Panc1 (cell line): ENCODE data around the gene PIP4K2A. TPM values are rescaled to one million over a fixed set of nuclear protein-coding genes. Genes with fewer than 3 reads are reported as not detected.

Experiments
- ATAC-seq: fragments of 200-7000 bp; cut with Tn5 transposase; 2 replicates; pipeline ENCODE4 v1.9.1; 2020; ENCODE audit warnings: mild to moderate bottlenecking, moderate library complexity
- BruUV-seq: library from RNA; stranded (reverse); fragments of 400-500 nt; replicated peaks from 2 replicates; lab custom pipeline; 2021; lab: Mats Ljungman, UMichigan
- CTCF ChIA-PET: fragments of 300-600 bp; sonication (Branson Sonifier 250); formaldehyde crosslinking; loops from one replicate; lab custom pipeline; 2022; ENCODE audit warnings: antibody characterized with exemption; lab: Charles Lee
- POLR2A ChIA-PET: fragments of 300-600 bp; sonication (Branson Sonifier 250); formaldehyde crosslinking; loops from one replicate; lab custom pipeline; 2022; ENCODE audit warnings: antibody characterized with exemption; lab: Charles Lee
- DNase-seq: peaks from one replicate; pipeline ENCODE4 v3.0.0-alpha.2; 2010; ENCODE audit warnings: low read depth, low spot score
- H3K27ac ChIP-seq: 2 replicates; pipeline ENCODE4 v1.5.1; 2011; ENCODE audit warnings: mild to moderate bottlenecking, low read length, inconsistent platforms
- H3K27me3 ChIP-seq: fragments of 200-500 bp; sonication (Bioruptor generic); 2 replicates; pipeline ENCODE4 v1.6.0; 2014; ENCODE audit warnings: low read length, inconsistent platforms; ENCODE audit not compliant: control insufficient read depth, insufficient read depth
- H3K36me3 ChIP-seq: fragments of 200-500 bp; sonication (Bioruptor generic); 2 replicates; pipeline ENCODE4 v1.5.1; 2014; ENCODE audit warnings: inconsistent platforms, mild to moderate bottlenecking, low read length, moderate library complexity; ENCODE audit not compliant: control insufficient read depth, insufficient read depth
- H3K4me1 ChIP-seq: 2 replicates; pipeline ENCODE4 v1.5.1; 2011; ENCODE audit warnings: inconsistent platforms, mild to moderate bottlenecking, low read length, moderate library complexity; ENCODE audit not compliant: control insufficient read depth, insufficient read depth
- H3K4me3 ChIP-seq, 2 experiments: 2 replicates each; pipeline ENCODE4 v1.5.1; 2011 to 2012; ENCODE audit warnings: low read depth in 2 of 2, low read length in 2 of 2, mild to moderate bottlenecking in 2 of 2, inconsistent platforms in 1 of 2, moderate library complexity in 1 of 2
- H3K9me3 ChIP-seq: fragments of 200-500 bp; sonication (Bioruptor generic); 2 replicates; pipeline ENCODE4 v1.5.1; 2014; ENCODE audit warnings: low read depth, mild to moderate bottlenecking, inconsistent platforms, low read length, moderate library complexity; ENCODE audit not compliant: control insufficient read depth, insufficient read depth
- POLR2AphosphoS5 ChIP-seq: IDR thresholded peaks from 2 replicates; pipeline ENCODE4 v1.6.1; 2012; ENCODE audit warnings: mild to moderate bottlenecking, low read depth, low read length, moderate library complexity
- SIN3A ChIP-seq: IDR thresholded peaks from 2 replicates; pipeline ENCODE4 v1.6.1; 2012; ENCODE audit warnings: low read depth, mild to moderate bottlenecking, low read length, moderate library complexity, borderline replicate concordance; ENCODE audit not compliant: insufficient read depth
- TCF7L2 ChIP-seq: IDR thresholded peaks from 2 replicates; pipeline ENCODE4 v1.6.1; 2011; ENCODE audit warnings: mild to moderate bottlenecking, low read depth, low read length, inconsistent platforms
- in situ Hi-C: cut with HindIII; loops from 2 replicates; pipeline ENCODE4 v1.10.0; 2016; ENCODE audit warnings: low sequenced_read_pairs, low pct_unique_long_range_greater_than_20kb
- intact Hi-C: fragments of 100-400 bp; cut with micrococcal nuclease; formaldehyde crosslinking; loops from one replicate; pipeline ENCODE4 v1.10.0; 2022; ENCODE audit not compliant: unreplicated experiment
- total RNA-seq: library from RNA; stranded (reverse); gene quantifications from one replicate; pipeline ENCODE4 v1.2.1, GENCODE V29; 2021; ENCODE audit not compliant: unreplicated experiment
- TF ChIP-seq, protein P1 (sequence below), 2 experiments: IDR thresholded peaks; 2 replicates each; pipeline ENCODE4 v1.6.1; 2011 to 2012; ENCODE audit warnings: low read depth in 2 of 2, control low read depth in 1 of 2, low read length in 1 of 2, mild to moderate bottlenecking in 1 of 2, moderate library complexity in 1 of 2; ENCODE audit not compliant: insufficient read depth in 1 of 2
- TF ChIP-seq, protein P2 (sequence below): fragments of 450-650 bp; IDR thresholded peaks from 2 replicates; pipeline ENCODE4 v1.5.1; 2017; ENCODE audit warnings: mild to moderate bottlenecking

Gene PIP4K2A
- total RNA-seq, 1 experiment from 2014 or later, result 25.2 TPM

DNA sequence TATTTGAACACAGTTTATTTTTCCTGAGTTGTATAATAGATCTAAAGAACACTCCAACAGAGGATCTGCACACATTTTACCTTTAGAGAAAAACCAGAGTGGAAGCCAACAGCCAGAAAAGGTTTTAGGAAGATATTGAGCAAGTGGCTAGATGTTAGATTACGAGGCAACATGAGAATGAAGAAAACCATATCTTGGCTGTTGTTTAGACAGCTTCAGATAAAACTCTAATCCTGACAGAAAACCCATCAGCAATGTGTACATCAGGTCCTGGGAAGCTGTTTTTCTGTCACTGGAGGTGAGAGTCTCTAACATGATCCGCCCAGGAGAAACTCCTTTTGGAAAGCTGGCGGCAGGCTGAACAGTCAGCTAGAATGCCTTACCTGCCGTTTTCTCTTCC, 209.6 kb downstream of the PIP4K2A start:
- no TSS peak for BruUV-seq
- CTCF ChIA-PET, result no interaction called here
- Histone ChIP-seq H3K4me1 (no peaks in the 10 kb centered on the region), H3K36me3 (no peaks in the 10 kb centered on the region), H3K4me3 (no peak overlapping the region), H3K27me3 (no peaks in the 10 kb centered on the region; the same call in 1 of the 2 replicates), H3K9me3 (no peaks in the 10 kb centered on the region), H3K27ac (no peak overlapping the region)
- DNase-seq (no peak), ATAC-seq (no peak)
- intact Hi-C loops (no loop called here), in situ Hi-C loops (no loop called here)
- POLR2A ChIA-PET, result no interaction called here
- TF ChIP-seq, protein P1, sequence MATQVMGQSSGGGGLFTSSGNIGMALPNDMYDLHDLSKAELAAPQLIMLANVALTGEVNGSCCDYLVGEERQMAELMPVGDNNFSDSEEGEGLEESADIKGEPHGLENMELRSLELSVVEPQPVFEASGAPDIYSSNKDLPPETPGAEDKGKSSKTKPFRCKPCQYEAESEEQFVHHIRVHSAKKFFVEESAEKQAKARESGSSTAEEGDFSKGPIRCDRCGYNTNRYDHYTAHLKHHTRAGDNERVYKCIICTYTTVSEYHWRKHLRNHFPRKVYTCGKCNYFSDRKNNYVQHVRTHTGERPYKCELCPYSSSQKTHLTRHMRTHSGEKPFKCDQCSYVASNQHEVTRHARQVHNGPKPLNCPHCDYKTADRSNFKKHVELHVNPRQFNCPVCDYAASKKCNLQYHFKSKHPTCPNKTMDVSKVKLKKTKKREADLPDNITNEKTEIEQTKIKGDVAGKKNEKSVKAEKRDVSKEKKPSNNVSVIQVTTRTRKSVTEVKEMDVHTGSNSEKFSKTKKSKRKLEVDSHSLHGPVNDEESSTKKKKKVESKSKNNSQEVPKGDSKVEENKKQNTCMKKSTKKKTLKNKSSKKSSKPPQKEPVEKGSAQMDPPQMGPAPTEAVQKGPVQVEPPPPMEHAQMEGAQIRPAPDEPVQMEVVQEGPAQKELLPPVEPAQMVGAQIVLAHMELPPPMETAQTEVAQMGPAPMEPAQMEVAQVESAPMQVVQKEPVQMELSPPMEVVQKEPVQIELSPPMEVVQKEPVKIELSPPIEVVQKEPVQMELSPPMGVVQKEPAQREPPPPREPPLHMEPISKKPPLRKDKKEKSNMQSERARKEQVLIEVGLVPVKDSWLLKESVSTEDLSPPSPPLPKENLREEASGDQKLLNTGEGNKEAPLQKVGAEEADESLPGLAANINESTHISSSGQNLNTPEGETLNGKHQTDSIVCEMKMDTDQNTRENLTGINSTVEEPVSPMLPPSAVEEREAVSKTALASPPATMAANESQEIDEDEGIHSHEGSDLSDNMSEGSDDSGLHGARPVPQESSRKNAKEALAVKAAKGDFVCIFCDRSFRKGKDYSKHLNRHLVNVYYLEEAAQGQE (IDR thresholded peaks at IDR 0.05; ENCODE audit: insufficient read depth in 1 of 2, low read depth in 2 of 2, low read length in 1 of 2), result no peak

DNA sequence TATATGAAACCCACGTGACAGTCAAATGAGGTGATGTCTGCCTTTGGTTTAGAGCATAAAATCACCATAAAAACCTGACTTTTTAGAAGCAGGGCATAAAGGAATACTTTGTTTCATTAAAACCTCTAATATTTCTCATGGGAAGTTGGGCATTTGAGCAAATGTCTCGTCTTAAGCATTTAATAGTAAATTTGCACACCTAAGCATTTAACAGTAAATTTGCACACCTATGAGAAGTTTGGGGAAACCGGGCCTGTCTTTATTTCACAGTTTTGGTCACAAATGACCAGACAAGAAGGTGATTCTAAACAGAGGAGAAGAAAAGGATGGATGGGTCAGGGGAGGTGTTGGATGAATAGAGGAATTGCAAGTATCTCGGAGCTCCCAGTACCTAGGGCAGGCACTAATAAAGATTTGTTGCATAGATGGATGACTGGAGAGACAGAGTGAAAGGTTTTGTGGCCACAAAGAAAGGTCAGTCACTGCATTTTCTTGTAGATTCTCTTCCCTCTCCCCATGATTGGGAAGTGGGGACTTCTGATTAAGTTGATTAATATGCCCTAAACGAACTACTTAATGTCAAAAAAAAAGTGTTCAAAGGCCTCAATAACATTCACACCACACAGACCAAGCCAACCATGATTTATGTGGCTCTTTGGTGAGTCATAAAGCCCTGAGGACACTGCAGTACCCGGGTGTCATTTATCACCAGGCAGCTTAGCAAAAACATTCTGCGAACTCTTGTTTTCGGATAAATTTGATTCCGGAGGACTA, 210.9 kb downstream of the PIP4K2A start:
- intact Hi-C loops, result no loop called here
- POLR2A ChIA-PET, result no interaction called here
- CTCF ChIA-PET, result no interaction called here
- Histone ChIP-seq H3K27me3 (no peaks in the 10 kb centered on the region; the same call in 1 of the 2 replicates), H3K9me3 (no peaks in the 10 kb centered on the region), H3K4me3 (no peak overlapping the region), H3K27ac (no peak overlapping the region), H3K4me1 (no peaks in the 10 kb centered on the region), H3K36me3 (no peaks in the 10 kb centered on the region)
- in situ Hi-C loops, result no loop called here
- no peak for DNase-seq
- BruUV-seq, result no TSS peak
- ATAC-seq, result no peak
- no peak for TF ChIP-seq POLR2AphosphoS5
- TF ChIP-seq TCF7L2, result no peak
- TF ChIP-seq, protein P1 (IDR thresholded peaks at IDR 0.05; ENCODE audit: insufficient read depth in 1 of 2, low read depth in 2 of 2, low read length in 1 of 2), result no peak
- no peak for TF ChIP-seq SIN3A
- TF ChIP-seq, protein P2, sequence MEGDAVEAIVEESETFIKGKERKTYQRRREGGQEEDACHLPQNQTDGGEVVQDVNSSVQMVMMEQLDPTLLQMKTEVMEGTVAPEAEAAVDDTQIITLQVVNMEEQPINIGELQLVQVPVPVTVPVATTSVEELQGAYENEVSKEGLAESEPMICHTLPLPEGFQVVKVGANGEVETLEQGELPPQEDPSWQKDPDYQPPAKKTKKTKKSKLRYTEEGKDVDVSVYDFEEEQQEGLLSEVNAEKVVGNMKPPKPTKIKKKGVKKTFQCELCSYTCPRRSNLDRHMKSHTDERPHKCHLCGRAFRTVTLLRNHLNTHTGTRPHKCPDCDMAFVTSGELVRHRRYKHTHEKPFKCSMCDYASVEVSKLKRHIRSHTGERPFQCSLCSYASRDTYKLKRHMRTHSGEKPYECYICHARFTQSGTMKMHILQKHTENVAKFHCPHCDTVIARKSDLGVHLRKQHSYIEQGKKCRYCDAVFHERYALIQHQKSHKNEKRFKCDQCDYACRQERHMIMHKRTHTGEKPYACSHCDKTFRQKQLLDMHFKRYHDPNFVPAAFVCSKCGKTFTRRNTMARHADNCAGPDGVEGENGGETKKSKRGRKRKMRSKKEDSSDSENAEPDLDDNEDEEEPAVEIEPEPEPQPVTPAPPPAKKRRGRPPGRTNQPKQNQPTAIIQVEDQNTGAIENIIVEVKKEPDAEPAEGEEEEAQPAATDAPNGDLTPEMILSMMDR, result no peak
